HG03354 (cell line): ENCODE results near the gene SRRM5.

Experiments used
- ATAC-seq: cut with Tn5 transposase; IDR thresholded peaks from one replicate; pipeline ENCODE4 v1.9.1; 2021; ENCODE audit warnings: mild to moderate bottlenecking; ENCODE audit not compliant: unreplicated experiment, poor library complexity, severe bottlenecking

The SRRM5 gene

GRCh38 chr19:43658001-43658400 is 46.1 kb downstream of the SRRM5 start:
- ATAC-seq, result no peak

- no peak for ATAC-seq
These were observed 46.6 kb downstream of the SRRM5 start for GRCh38 chr19:43658494-43658893.

GRCh38 chr19:43660301-43660970 is 48.5 kb downstream of the SRRM5 start:
- no peak for ATAC-seq

GRCh38 chr19:43660971-43661360 is 49.1 kb downstream of the SRRM5 start:
- ATAC-seq, result no peak

- ATAC-seq, result no peak
These were observed 50.6 kb downstream of the SRRM5 start for GRCh38 chr19:43662487-43662886.

- no peak for ATAC-seq
These were observed 52.1 kb downstream of the SRRM5 start for GRCh38 chr19:43664018-43664417.
